Left lung (tissue), 10 donors: ENCODE results near the gene MOB3B. TPM values are rescaled to one million over a fixed set of nuclear protein-coding genes. Genes with fewer than 3 reads are reported as not detected.

Experiments used
- ATAC-seq: fragments of 200-7000 bp; cut with Tn5 transposase; one replicate; pipeline ENCODE4 v1.9.1; 2020; ENCODE audit warnings: moderate library complexity
- DNase-seq, 4 donors: peaks; one replicate each; pipeline ENCODE4 v3.0.0-alpha.2; 2013 to 2020
- H3K27ac ChIP-seq, 2 donors: fragments of 200-600 bp; sonication (generic) in 1 of 2; one replicate each; pipeline versions ENCODE4 v1.5.0 to v1.8.0; 2020 to 2021
- H3K27me3 ChIP-seq, 2 donors: fragments of 200-600 bp; sonication (generic) in 1 of 2; one replicate each; pipeline versions ENCODE4 v1.5.0 to v1.8.0; 2020 to 2021
- H3K36me3 ChIP-seq, 2 donors: fragments of 200-600 bp; sonication (generic) in 1 of 2; one replicate each; pipeline versions ENCODE4 v1.5.0 to v1.8.0; 2020 to 2021
- H3K4me1 ChIP-seq, 2 donors: fragments of 200-600 bp; one replicate each; pipeline ENCODE4 v1.8.0; 2021
- H3K4me3 ChIP-seq, 2 donors: fragments of 200-600 bp; sonication (generic) in 1 of 2; one replicate each; pipeline versions ENCODE4 v1.5.0 to v1.8.0; 2020 to 2021; ENCODE audit warnings: mild to moderate bottlenecking in 1 of 2
- H3K9me3 ChIP-seq, 2 donors: fragments of 200-600 bp; sonication (generic) in 1 of 2; one replicate each; pipeline versions ENCODE4 v1.5.0 to v1.8.0; 2020 to 2021
- intact Hi-C, 2 donors: fragments of 100-400 bp; cut with DNase I; formaldehyde crosslinking; loops; one replicate each; pipeline versions ENCODE4 v1.11.2 to v1.14.2; 2022
- polyA plus RNA-seq, 6 donors: library from polyadenylated mRNA; unstranded; fragments of 120-200 nt; gene quantifications; one replicate each; pipeline ENCODE4 v1.2.1, GENCODE V29; 2013; ENCODE audit not compliant: insufficient read length in 6 of 6
- total RNA-seq, 2 donors: library from RNA; stranded (reverse); fragmentation: NEBNext Ultra II Directional; extraction: Animal tissue kit (Norgen Biotek cat#: 25700); gene quantifications; one replicate each; pipeline ENCODE4 v1.2.1, GENCODE V29; 2021
- TF ChIP-seq, protein P1 (sequence below), 2 donors: fragments of 200-600 bp; sonication (generic) in 1 of 2; IDR thresholded peaks; one replicate each; pipeline versions ENCODE4 v1.5.0 to v1.8.0; 2021; ENCODE audit warnings: antibody characterized with exemption in 2 of 2
- donor health status: DM: no; HTN: yes; CAD: no.
- donor health status: DM: no; HTN: no; CAD: no.

The MOB3B gene
- total and polyA plus RNA-seq, 8 donors: 7.2 to 18.3 (median 15.8) TPM

GRCh38 chr9:27483576-27483975 is 46.0 kb downstream of the MOB3B start:
- intact Hi-C loops: no loop called here
- Histone ChIP-seq H3K36me3 (no peaks in the 10 kb centered on the region), H3K27me3 (no peaks in the 10 kb centered on the region), H3K27ac (no peak overlapping the region), H3K9me3 (peaks cover 0 to 5% of the 10 kb centered on the region in 2 donors), H3K4me1 (no peaks in the 10 kb centered on the region), H3K4me3 (no peak overlapping the region)
- TF ChIP-seq, protein P1, sequence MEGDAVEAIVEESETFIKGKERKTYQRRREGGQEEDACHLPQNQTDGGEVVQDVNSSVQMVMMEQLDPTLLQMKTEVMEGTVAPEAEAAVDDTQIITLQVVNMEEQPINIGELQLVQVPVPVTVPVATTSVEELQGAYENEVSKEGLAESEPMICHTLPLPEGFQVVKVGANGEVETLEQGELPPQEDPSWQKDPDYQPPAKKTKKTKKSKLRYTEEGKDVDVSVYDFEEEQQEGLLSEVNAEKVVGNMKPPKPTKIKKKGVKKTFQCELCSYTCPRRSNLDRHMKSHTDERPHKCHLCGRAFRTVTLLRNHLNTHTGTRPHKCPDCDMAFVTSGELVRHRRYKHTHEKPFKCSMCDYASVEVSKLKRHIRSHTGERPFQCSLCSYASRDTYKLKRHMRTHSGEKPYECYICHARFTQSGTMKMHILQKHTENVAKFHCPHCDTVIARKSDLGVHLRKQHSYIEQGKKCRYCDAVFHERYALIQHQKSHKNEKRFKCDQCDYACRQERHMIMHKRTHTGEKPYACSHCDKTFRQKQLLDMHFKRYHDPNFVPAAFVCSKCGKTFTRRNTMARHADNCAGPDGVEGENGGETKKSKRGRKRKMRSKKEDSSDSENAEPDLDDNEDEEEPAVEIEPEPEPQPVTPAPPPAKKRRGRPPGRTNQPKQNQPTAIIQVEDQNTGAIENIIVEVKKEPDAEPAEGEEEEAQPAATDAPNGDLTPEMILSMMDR (IDR thresholded peaks at IDR 0.05): no peak
- DNase-seq (no peak), ATAC-seq (no peak)

- intact Hi-C loops: no loop called here
- no peak overlapping the region for H3K4me3 ChIP-seq
Measured at GRCh38 chr9:27482709-27483108, 46.9 kb downstream of the MOB3B start.

DNA sequence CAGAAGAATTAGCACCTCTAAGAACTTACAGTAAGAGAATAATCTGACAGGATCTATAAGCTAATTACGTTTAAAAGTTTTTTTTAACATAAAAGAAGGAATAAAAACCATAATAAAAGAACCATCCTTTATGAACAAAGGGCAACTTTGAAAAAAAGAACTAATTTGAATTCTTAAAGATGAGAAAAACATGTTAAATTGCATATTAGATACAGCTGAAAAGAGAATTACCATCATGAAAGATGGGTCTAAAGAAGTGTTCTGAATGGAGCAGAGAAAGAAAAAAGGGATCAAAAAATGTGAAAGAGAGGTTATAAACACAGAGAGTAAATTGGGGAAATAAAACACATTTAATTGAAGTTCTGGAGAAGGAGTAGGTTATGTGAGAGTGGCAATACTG is 51.3 kb downstream of the MOB3B start:
- Histone ChIP-seq H3K4me1 (peaks cover 0 to 4% of the 10 kb centered on the region in 2 donors), H3K4me3 (no peak overlapping the region)
- intact Hi-C loops: no loop called here

More at GRCh38 chr9:27482709-27483108, 46.9 kb downstream of the MOB3B start:
- DNase-seq (no peak), ATAC-seq (no peak)
- no peaks in the 10 kb centered on the region for H3K4me1 ChIP-seq
- TF ChIP-seq, protein P1 (IDR thresholded peaks at IDR 0.05): no peak
- H3K36me3 ChIP-seq: no peaks in the 10 kb centered on the region
- no peaks in the 10 kb centered on the region for H3K27me3 ChIP-seq
- H3K27ac ChIP-seq: no peak overlapping the region
- H3K9me3 ChIP-seq: peaks cover 0 to 5% of the 10 kb centered on the region in 2 donors

GRCh38 chr9:27476870-27477515 is 52.6 kb downstream of the MOB3B start:
- Histone ChIP-seq H3K27me3 (no peaks in the 10 kb centered on the region), H3K27ac (no peak overlapping the region), H3K4me1 (peaks cover 0 to 4% of the 10 kb centered on the region in 2 donors), H3K9me3 (peaks cover 0 to 5% of the 10 kb centered on the region in 2 donors), H3K4me3 (no peak overlapping the region), H3K36me3 (no peaks in the 10 kb centered on the region)
- TF ChIP-seq, protein P1 (IDR thresholded peaks at IDR 0.05): no peak
- no peak for DNase-seq
- no peak for ATAC-seq
- intact Hi-C loops: no loop called here

More for the DNA sequence above, 51.3 kb downstream of the MOB3B start:
- no peaks in the 10 kb centered on the region for H3K36me3 ChIP-seq
- no peak for ATAC-seq
- H3K27me3 ChIP-seq: no peaks in the 10 kb centered on the region
- peaks cover 0 to 5% of the 10 kb centered on the region in 2 donors for H3K9me3 ChIP-seq
- H3K27ac ChIP-seq: no peak overlapping the region
- TF ChIP-seq, protein P1 (IDR thresholded peaks at IDR 0.05): no peak
- DNase-seq: no peak

DNA sequence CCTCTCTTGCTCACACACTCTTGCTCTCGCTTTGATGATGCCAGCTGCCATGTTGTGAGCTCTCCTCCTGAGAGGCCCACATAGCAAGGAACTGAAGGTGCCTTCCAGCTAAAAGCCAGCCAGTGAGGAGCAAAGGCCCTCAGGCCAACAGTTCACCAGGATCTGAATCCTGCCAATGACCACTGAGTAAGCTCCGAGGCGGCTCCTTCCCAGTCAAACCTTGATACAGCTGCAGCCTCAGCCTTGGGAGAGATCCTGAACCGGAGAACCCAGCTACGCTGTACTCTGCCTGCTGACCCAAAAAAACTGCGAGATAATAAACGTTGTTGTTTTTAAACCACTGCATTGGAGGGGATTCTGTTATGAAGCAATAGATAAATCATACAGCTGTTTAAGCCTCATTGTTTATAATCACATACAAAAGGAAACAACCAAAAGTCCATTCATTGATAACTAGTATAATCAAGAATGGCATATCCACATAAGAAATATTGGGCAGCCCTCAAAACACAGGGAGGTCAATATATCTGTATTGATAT is 54.5 kb downstream of the MOB3B start:
- TF ChIP-seq, protein P1 (IDR thresholded peaks at IDR 0.05): no peak
- ATAC-seq: no peak
- Histone ChIP-seq H3K27me3 (no peaks in the 10 kb centered on the region), H3K4me3 (no peak overlapping the region), H3K27ac (no peak overlapping the region), H3K4me1 (peaks cover 4 to 11% of the 10 kb centered on the region in 2 donors), H3K9me3 (peaks cover 0 to 5% of the 10 kb centered on the region in 2 donors), H3K36me3 (no peaks in the 10 kb centered on the region)
- intact Hi-C loops: no loop called here
- DNase-seq: peak in 1 of 4 donors; percentile 47
